K562 (cell line): Measurements from ENCODE around the gene HOXB8. TPM values are rescaled to one million over a fixed set of nuclear protein-coding genes. Genes with fewer than 3 reads are reported as not detected.

Experiments
- ARNT ChIP-seq, 2 experiments: fragments of 450-650 bp; IDR thresholded peaks; 2 replicates each; pipeline ENCODE4 v1.6.1; 2016; ENCODE audit warnings: mild to moderate bottlenecking in 1 of 2
- CHD7 ChIP-seq: fragments of 200-600 bp; sonication (generic); IDR thresholded peaks from one replicate; pipeline ENCODE4 v1.6.1; 2012; ENCODE audit warnings: mild to moderate bottlenecking, low read depth, low read length, inconsistent platforms
- EGR1 ChIP-seq: fragments of 450-650 bp; conservative IDR thresholded peaks from 2 replicates; pipeline ENCODE4 v1.6.1; 2017; ENCODE audit warnings: mild to moderate bottlenecking
- FOXM1 ChIP-seq, 2 experiments: fragments of 450-650 bp in 1 of 2; sonication (generic) in 1 of 2; formaldehyde crosslinking in 1 of 2; IDR thresholded peaks; 2 replicates each; pipeline versions ENCODE4 v1.6.1 to v1.9.0; 2017 to 2022; ENCODE audit warnings: low read depth in 2 of 2, mild to moderate bottlenecking in 2 of 2, missing genetic modification reagents in 1 of 2, moderate library complexity in 1 of 2
- HMG20A ChIP-seq: fragments of 450-650 bp; formaldehyde crosslinking; conservative IDR thresholded peaks from 2 replicates; pipeline ENCODE4 v1.4.0; 2020; ENCODE audit warnings: mild to moderate bottlenecking, mixed read lengths
- MEIS2 ChIP-seq: fragments of 450-650 bp; IDR thresholded peaks from 2 replicates; pipeline ENCODE4 v1.6.1; 2014; ENCODE audit warnings: mild to moderate bottlenecking; ENCODE audit not compliant: partially characterized antibody
- NCOA4 ChIP-seq: fragments of 450-650 bp; IDR thresholded peaks from 2 replicates; pipeline ENCODE4 v1.6.1; 2018; ENCODE audit warnings: mild to moderate bottlenecking; ENCODE audit not compliant: partially characterized antibody
- NCOA6 ChIP-seq: fragments of 450-650 bp; IDR thresholded peaks from 2 replicates; pipeline ENCODE4 v1.6.1; 2017; ENCODE audit warnings: mild to moderate bottlenecking
- NFXL1 ChIP-seq: fragments of 450-650 bp; formaldehyde crosslinking; IDR thresholded peaks from 2 replicates; pipeline ENCODE4 v1.4.0; 2021; ENCODE audit warnings: mild to moderate bottlenecking
- PHF21A ChIP-seq: fragments of 450-650 bp; IDR thresholded peaks from 2 replicates; pipeline ENCODE4 v1.6.1; 2017; ENCODE audit warnings: low read depth, borderline replicate concordance
- PTTG1 ChIP-seq: fragments of 450-650 bp; IDR thresholded peaks from 2 replicates; pipeline ENCODE4 v1.6.1; 2016; ENCODE audit warnings: low read depth, mild to moderate bottlenecking, missing genetic modification characterization, missing compliant biosample characterization
- RBFOX2 ChIP-seq: fragments of 200-400 bp; formaldehyde crosslinking; IDR thresholded peaks from 2 replicates; pipeline ENCODE4 v1.6.1; 2017; ENCODE audit warnings: low read depth, mild to moderate bottlenecking, low read length, moderate library complexity
- SPI1 ChIP-seq: IDR thresholded peaks from 2 replicates; pipeline ENCODE4 v1.6.1; 2011; ENCODE audit warnings: low read depth, low read length, control low read depth, borderline replicate concordance
- TBL1XR1 ChIP-seq, 2 experiments: IDR thresholded peaks; 2 replicates each; pipeline ENCODE4 v1.6.1; 2012; ENCODE audit warnings: improper control_type of control experiment in 2 of 2, low read length in 2 of 2, mild to moderate bottlenecking in 1 of 2
- ZNF263 ChIP-seq: sonication (generic); formaldehyde crosslinking; IDR thresholded peaks from 2 replicates; pipeline ENCODE4 v1.8.0; 2022; ENCODE audit warnings: mild to moderate bottlenecking, missing genetic modification reagents, borderline replicate concordance
- ZNF655 ChIP-seq: fragments of 250-450 bp; sonication (Bioruptor Pico); IDR thresholded peaks from 2 replicates; pipeline ENCODE4 v1.5.0; 2021
- polyA plus RNA-seq, 8 experiments: library from polyadenylated mRNA; depleted of rRNA in 4 of 8; stranded (reverse) in 5 of 8; unstranded in 3 of 8; fragments of >200 nt; fragmentation: Nextera tagmentation in 2 of 8; fragmentation: Illumina TruSeq in 1 of 8; extraction: Ambion mirVana in 2 of 8; extraction: Trizol in 1 of 8; gene quantifications; 2 replicates each; pipeline versions ENCODE4 v1.2.1 to v1.2.3, GENCODE V29; 2011 to 2014; ENCODE audit warnings: inconsistent platforms in 1 of 8, missing spikeins in 1 of 8
- total RNA-seq, 7 experiments: library from RNA; depleted of rRNA in 6 of 7; stranded (reverse); fragments of >200 nt in 6 of 7; fragmentation: Illumina TruSeq in 2 of 7; extraction: Trizol in 2 of 7; gene quantifications; 2 replicates each; pipeline versions ENCODE4 v1.2.1 to v1.2.3, GENCODE V29; 2011 to 2021; ENCODE audit warnings: low replicate concordance in 1 of 7

Gene HOXB8
- total and polyA plus RNA-seq, 9 of the 15 experiments (the other 6 are each of a cell fraction or from before 2014, with no cell fraction given): 0.52 to 23.8 (median 3.6) TPM

DNA sequence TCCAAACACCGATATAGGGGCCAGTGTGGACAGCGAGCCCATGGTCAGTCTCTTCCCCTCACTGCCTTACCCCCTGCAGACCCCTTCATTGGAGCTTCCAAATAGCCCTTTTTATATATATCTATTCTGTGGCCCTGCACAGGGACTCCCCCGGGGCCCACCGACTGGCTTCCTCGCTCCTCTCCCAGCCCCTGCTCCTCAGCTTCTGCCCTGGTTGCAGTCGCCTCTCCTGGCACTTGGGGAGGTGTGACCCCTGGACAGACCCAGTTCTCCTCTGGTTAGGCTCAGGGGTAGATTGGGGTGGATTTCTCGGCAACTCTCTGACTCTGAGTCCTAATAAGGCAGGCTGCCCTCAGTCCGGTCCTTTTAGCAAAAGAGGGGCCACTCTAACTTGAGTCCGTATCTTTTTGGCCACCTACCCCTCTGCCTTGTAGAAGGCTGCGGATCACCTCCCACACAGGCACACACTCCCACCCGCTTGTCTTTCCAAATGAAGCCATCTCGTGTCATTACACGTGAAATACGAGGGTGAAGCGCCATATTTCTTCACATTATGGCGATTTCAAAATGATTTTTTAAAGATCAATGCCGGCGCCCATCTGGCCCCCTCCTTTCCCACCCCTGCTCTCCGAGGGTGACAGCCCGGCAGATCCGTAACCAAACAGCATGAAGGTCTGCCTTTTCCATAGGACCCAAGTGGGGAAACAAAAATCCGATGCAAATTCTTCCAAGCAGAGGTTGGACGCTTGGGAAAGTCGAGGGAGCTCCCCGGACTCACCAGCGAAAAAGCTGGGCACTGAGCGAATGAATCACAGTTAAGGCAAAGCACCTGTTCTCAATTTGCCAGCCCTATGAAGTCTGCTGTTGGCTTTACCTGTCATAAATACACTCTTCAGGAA, 12.8 kb upstream of the HOXB8 start (continued):
- no peak for TF ChIP-seq CHD7
- TF ChIP-seq MEIS2: peak; percentile 47
- TF ChIP-seq RBFOX2: peak; percentile 41; the same call in 1 of the 2 replicates
- no peak for TF ChIP-seq PHF21A
- no peak for TF ChIP-seq ARNT (IDR thresholded peaks at IDR 0.05)
- no peak for TF ChIP-seq PTTG1 (tag)
- TF ChIP-seq NCOA6: no peak
- TF ChIP-seq TBL1XR1 (IDR thresholded peaks at IDR 0.05; ENCODE audit: low read length in 2 of 2): no peak
- no peak for TF ChIP-seq HMG20A
- TF ChIP-seq FOXM1 (IDR thresholded peaks at IDR 0.05; ENCODE audit: low read depth): no peak
- no peak for TF ChIP-seq FOXM1 (CRISPR knock-in tag; IDR thresholded peaks at IDR 0.05; ENCODE audit: low read depth)
- TF ChIP-seq SPI1: no peak
- TF ChIP-seq ZNF655 (CRISPR knock-in tag): no peak
- TF ChIP-seq EGR1: peak; percentile 75
- TF ChIP-seq NCOA4: peak; percentile 24
- TF ChIP-seq NFXL1 (CRISPR knock-in tag): no peak
- TF ChIP-seq ZNF263: no peak
